C4-2B (cell line): Measurements from ENCODE around the gene COL9A1.

ENCODE experiments used
- H3K27ac ChIP-seq: fragments of 450-650 bp; 2 replicates; pipeline ENCODE4 v1.5.1; 2017
- ZFX ChIP-seq: fragments of 450-650 bp; IDR thresholded peaks from 2 replicates; pipeline ENCODE4 v1.6.1; 2017
- TF ChIP-seq, protein P1 (sequence below): fragments of 450-650 bp; conservative IDR thresholded peaks from 2 replicates; pipeline ENCODE4 v1.5.1; 2017; ENCODE audit warnings: mild to moderate bottlenecking

COL9A1 gene

DNA sequence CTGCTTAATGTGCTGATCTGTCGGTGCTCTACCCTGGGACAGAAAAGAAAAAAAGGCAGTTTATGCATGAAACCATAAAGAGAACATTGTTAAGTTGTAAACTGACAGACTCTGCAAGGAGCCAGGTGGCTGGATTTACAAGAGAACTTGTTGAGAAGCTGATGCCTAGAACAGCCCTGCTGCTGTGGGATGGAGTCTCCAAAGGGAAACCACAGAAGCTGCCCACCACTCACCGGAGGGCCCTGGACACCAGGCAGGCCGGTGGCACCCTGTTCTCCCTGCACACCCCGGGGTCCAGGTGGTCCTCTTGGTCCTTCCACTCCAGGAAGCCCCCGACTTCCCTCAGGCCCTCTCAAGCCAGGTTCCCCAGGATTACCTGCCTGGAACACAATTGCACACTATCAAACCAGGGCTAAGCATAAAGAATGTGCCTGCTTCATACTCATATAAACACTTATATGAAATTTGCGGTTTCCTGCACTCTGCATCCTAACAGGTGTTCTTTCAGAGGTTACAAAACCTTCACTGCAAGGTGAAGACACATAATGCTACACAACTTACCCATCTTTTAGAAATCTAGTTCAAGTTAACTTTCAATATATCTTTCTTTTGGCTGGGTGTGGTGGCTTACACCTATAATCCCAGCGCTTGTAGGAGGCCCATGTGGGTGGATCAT, 68.2 kb downstream of the COL9A1 start:
- H3K27ac ChIP-seq: no peak overlapping the region
- TF ChIP-seq ZFX: no peak
- TF ChIP-seq, protein P1, sequence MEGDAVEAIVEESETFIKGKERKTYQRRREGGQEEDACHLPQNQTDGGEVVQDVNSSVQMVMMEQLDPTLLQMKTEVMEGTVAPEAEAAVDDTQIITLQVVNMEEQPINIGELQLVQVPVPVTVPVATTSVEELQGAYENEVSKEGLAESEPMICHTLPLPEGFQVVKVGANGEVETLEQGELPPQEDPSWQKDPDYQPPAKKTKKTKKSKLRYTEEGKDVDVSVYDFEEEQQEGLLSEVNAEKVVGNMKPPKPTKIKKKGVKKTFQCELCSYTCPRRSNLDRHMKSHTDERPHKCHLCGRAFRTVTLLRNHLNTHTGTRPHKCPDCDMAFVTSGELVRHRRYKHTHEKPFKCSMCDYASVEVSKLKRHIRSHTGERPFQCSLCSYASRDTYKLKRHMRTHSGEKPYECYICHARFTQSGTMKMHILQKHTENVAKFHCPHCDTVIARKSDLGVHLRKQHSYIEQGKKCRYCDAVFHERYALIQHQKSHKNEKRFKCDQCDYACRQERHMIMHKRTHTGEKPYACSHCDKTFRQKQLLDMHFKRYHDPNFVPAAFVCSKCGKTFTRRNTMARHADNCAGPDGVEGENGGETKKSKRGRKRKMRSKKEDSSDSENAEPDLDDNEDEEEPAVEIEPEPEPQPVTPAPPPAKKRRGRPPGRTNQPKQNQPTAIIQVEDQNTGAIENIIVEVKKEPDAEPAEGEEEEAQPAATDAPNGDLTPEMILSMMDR: no peak

DNA sequence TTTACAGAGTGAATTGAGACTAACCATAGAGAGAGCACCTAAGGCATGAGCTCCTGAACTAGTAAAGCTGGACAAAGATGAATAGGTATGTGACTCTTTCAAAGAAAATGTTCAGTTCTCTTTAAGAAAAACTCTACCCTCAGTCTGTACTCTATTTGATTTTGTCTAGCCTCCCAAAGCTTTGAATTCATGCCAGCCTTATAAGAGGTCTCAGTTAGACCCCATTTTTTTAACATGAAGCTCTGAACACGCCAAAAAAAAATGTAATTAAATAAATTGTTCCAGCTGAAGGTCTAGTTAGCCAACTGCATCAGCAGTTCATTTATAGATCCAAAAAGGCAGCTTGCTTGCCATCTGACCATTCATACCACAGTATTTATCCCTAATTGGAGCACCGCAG, 71.6 kb downstream of the COL9A1 start:
- TF ChIP-seq ZFX: no peak
- TF ChIP-seq, protein P1: no peak
- H3K27ac ChIP-seq: no peak overlapping the region

DNA sequence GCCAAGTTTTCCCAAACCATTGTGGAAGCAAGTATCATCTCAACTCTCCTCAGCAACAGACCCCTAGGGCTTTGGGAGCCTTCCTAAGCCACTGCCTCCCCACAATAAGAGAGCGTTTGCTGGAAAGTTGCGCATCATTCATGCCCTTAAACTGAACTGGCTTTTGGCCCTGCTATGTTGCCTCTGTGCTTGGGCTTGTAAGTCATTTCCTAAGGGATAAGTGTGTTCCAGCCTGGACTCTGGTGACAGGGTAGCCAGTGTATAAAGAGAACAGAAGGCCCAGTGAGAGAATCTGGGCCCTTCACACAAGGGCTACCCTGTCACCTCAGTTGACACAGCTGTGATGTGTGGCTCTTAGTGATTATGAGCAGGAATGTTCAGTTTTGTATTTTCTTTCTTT, 77.8 kb downstream of the COL9A1 start:
- no peak overlapping the region for H3K27ac ChIP-seq
- TF ChIP-seq, protein P1: no peak
- TF ChIP-seq ZFX: no peak

DNA sequence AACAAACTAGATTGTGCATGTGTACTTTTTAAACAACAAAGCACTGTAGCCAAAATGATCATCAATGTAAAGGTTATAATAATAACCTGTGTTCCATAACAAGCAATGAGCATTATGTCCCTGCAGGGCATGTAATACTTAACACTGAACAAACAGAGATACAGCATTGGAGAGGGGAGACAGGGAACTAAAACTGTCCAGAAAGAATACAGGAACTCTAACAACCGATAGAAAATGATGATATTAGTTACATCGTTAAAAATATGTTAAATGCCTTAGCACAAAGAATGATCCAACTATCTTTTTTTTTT, 80.5 kb downstream of the COL9A1 start:
- no peak overlapping the region for H3K27ac ChIP-seq
- TF ChIP-seq, protein P1: no peak
- no peak for TF ChIP-seq ZFX

DNA sequence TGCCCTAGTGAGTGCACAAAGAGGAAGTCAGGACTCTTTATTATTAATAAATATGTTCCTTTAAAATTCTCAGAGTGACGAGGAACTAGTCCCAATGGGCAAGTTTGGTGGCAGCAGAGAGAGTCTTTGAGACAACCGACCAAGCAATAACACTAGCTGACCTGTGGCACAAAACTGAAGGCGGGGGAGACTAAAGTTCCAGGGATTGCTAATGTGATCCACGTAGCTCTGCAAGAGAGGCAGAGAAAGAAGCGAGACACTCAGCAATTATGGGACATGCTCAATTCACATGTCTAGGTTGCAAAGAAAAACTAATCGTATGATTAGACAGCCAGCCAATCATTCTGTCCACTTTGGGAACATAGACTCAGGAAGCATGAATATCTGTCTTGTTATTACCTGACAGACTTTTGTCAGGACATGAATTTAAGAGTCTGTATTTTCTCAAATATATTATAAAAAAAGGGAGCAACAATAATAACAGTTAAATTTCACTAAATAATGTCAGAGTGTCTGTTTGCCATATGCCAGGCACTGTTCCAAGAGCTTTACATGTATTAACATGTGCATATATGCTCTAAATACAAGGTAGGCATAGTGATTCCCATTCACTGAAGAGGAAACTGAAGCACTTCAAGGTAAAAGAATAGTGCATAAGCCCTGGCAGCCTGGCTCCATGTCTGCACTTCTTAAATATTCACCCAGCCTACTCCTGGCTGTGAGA, 81.0 kb downstream of the COL9A1 start:
- H3K27ac ChIP-seq: no peak overlapping the region
- TF ChIP-seq, protein P1: no peak
- TF ChIP-seq ZFX: no peak

DNA sequence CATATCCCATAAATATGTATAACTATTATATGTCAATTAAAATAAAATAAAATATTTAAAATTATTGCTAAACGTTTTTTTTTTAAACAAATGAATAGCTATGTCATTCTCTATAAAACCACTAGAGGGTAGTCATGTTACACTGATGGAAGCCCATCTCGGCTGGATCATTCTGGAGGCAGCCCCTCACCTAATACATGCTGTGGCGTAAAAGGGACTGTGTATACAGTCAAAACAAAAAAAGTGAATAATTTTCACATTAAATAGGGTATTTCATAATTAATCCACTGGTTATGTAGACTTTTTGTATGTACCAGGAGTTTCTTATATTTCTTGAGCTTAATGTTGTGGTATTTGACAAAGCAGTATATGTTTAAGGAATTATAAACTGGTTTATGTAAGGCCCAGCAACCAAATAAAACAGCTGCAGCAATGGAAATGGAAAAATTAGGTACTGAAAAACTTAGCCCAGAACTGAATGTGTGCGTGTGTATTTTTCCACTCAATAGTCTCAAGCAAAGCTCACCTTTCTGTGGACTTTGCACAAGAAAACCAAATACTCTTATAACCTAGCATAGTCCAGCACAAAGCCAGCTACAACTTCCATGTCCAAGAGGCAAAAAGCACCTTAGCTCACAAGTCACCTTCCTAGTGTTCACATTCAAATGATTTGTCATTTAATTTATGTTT, 81.7 kb downstream of the COL9A1 start:
- TF ChIP-seq, protein P1: peak; percentile 77
- TF ChIP-seq ZFX: no peak
- H3K27ac ChIP-seq: no peak overlapping the region
